Prostate gland (tissue), 2 donors: Measurements from ENCODE around the gene OR52L1.

ENCODE experiments used
- CTCF ChIP-seq, 4 experiments: fragments of 200-600 bp in 2 of 4; fragments of 450-650 bp in 2 of 4; sonication (generic) in 2 of 4; IDR thresholded peaks; 1 replicate in 3 of 4; 2 replicates in 1 of 4; pipeline ENCODE4 v1.5.1; 2016 to 2019; ENCODE audit warnings: antibody characterized with exemption in 4 of 4, mild to moderate bottlenecking in 2 of 4, moderate library complexity in 2 of 4
- POLR2A ChIP-seq: fragments of 450-650 bp; IDR thresholded peaks from one replicate; pipeline ENCODE4 v1.6.1; 2016; ENCODE audit warnings: antibody characterized with exemption, mild to moderate bottlenecking

- TF ChIP-seq CTCF (IDR thresholded peaks at IDR 0.05) = no peak
- TF ChIP-seq POLR2A = no peak
These were observed 31.2 kb downstream of the OR52L1 start for GRCh38 chr11:5955586-5955985.
